Measurements from ENCODE around the gene NES. TPM values are rescaled to one million over a fixed set of nuclear protein-coding genes. Genes with fewer than 3 reads are reported as not detected.

Gene NES
- total and polyA plus RNA-seq, 2 experiments from 2014 or later, result 25.0 to 95.9 TPM

DNA sequence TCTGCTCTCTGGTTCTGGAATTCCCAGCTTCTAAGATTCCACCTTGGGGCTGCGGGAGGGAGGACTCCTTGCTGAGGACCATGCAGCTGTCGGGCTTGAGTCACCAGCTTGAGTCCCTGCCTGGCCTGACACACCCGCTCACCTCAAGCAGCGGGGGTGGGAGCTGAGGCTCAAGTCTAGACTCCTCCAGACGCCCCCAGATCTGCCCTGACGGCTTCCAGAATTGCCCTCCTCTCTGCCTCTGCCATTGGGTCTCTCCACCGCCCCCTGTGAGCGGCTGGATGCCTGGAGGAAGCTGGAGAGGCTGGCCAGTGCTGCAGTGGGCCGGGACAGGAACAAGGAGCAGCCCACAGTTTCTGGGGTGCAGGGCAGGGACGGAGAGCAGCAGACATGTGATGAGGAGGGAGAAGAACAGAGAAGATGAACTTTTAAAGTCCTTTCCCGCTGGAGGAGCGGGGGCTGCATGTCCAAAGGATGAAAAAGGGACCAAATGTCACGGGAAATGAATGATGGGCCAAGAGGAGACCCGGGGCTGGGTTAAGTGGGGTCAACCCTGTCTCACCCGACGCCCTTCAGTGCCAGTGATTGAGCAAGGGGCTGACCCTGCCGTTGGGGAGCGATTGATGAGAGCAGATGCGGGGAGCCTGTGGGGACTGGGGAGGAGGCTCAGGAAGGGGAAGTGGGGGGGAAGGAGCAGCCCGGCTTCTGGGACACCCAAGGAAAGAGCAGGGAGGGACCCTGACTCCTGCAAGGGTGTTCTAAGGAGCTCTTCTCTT is 14.6 kb upstream of the NES start (continued):
- 0 out of 2 replicates have a peak, but pooled peaks have one; percentile 21 for TF ChIP-seq POLR2AphosphoS5 (IDR thresholded peaks at IDR 0.05; ENCODE audit: low read depth)
- TF ChIP-seq ZNF331 (CRISPR knock-in tag; IDR thresholded peaks at IDR 0.05; ENCODE audit: low read depth), result no peak

DNA sequence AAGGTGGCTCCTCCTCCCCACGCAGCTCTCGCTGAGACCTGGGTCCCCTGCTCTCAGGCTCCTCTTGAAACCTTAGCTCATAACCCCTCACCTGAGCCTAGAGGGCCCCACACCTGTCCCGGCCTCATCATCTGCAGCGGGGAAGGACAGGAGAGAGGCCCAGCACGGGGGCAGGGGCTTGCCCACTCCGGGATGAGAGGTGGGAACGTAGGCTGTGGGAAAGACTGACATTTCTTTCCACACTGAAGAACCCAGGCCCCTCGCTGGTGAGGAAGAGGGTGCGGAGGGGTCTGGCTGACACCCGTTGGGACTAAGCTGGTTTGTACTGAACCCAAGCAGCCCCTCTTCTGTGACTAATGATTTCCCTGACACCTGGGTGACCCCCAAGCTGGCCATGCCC is 14.0 kb upstream of the NES start:
- no peak for ATAC-seq
- H3K27ac Mint-ChIP-seq, result no peak overlapping the region
- Histone ChIP-seq H3K4me1 (ENCODE audit: insufficient read depth) (peaks cover 53% of the 10 kb centered on the region), H2AFZ (no peak overlapping the region), H3K27me3 (ENCODE audit: insufficient read depth) (peaks cover 22% of the 10 kb centered on the region), H3K4me3 (peak overlapping the region; percentile 51), H3K79me2 (replicated peaks; ENCODE audit: insufficient read depth) (no peaks in the 10 kb centered on the region), H4K20me1 (replicated peaks; ENCODE audit: insufficient read depth) (no peaks in the 10 kb centered on the region), H3K27ac (ENCODE audit: low read depth) (no peak overlapping the region; the same call in 1 of the 2 replicates), H3K9me2 (ENCODE audit: insufficient read depth) (no peaks in the 10 kb centered on the region), H3K4me2 (peak overlapping the region; percentile 89), H3K36me3 (ENCODE audit: insufficient read depth) (no peaks in the 10 kb centered on the region), H3F3A (replicated peaks; ENCODE audit: low read depth) (peaks cover 36% of the 10 kb centered on the region)
- DNase-seq (ENCODE audit: low spot score), result no peak
- no peaks in the 10 kb centered on the region; the same call in 2 of the 3 replicates for H3K9me3 Mint-ChIP-seq
- peak overlapping the region; percentile 55 for H3K4me3 Mint-ChIP-seq
- H3K36me3 Mint-ChIP-seq (ENCODE audit: low read depth), result no peaks in the 10 kb centered on the region; the same call in 2 of the 3 replicates
- peaks cover 57% of the 10 kb centered on the region for H3K4me1 Mint-ChIP-seq
- peaks cover 19% of the 10 kb centered on the region for H3K27me3 Mint-ChIP-seq (ENCODE audit: insufficient read depth, low read depth, poor library complexity)
- TF ChIP-seq, protein P1, sequence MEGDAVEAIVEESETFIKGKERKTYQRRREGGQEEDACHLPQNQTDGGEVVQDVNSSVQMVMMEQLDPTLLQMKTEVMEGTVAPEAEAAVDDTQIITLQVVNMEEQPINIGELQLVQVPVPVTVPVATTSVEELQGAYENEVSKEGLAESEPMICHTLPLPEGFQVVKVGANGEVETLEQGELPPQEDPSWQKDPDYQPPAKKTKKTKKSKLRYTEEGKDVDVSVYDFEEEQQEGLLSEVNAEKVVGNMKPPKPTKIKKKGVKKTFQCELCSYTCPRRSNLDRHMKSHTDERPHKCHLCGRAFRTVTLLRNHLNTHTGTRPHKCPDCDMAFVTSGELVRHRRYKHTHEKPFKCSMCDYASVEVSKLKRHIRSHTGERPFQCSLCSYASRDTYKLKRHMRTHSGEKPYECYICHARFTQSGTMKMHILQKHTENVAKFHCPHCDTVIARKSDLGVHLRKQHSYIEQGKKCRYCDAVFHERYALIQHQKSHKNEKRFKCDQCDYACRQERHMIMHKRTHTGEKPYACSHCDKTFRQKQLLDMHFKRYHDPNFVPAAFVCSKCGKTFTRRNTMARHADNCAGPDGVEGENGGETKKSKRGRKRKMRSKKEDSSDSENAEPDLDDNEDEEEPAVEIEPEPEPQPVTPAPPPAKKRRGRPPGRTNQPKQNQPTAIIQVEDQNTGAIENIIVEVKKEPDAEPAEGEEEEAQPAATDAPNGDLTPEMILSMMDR (conservative IDR thresholded peaks at IDR 0.05; ENCODE audit: low read depth in 2 of 2), result no peak
- TF ChIP-seq EZH2phosphoT487 (IDR thresholded peaks at IDR 0.05; ENCODE audit: unreplicated experiment) (no peak), EZH2 (IDR thresholded peaks at IDR 0.05; ENCODE audit: low read depth, unreplicated experiment) (no peak), NANOG (IDR thresholded peaks at IDR 0.05; ENCODE audit: borderline replicate concordance) (no peak), ZNF331 (CRISPR knock-in tag; IDR thresholded peaks at IDR 0.05; ENCODE audit: low read depth) (no peak), ZNF462 (CRISPR knock-in tag; IDR thresholded peaks at IDR 0.05) (no peak), POLR2AphosphoS5 (IDR thresholded peaks at IDR 0.05; ENCODE audit: low read depth) (no peak), ZNF114 (CRISPR knock-in tag; IDR thresholded peaks at IDR 0.05) (no peak), STAT1 (IDR thresholded peaks at IDR 0.05; ENCODE audit: unreplicated experiment) (no peak), JUNB (IDR thresholded peaks at IDR 0.05; ENCODE audit: unreplicated experiment) (no peak)
- TF ChIP-seq, protein P2, sequence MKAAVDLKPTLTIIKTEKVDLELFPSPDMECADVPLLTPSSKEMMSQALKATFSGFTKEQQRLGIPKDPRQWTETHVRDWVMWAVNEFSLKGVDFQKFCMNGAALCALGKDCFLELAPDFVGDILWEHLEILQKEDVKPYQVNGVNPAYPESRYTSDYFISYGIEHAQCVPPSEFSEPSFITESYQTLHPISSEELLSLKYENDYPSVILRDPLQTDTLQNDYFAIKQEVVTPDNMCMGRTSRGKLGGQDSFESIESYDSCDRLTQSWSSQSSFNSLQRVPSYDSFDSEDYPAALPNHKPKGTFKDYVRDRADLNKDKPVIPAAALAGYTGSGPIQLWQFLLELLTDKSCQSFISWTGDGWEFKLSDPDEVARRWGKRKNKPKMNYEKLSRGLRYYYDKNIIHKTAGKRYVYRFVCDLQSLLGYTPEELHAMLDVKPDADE (IDR thresholded peaks at IDR 0.05), result no peak
- TF ChIP-seq, protein P3, sequence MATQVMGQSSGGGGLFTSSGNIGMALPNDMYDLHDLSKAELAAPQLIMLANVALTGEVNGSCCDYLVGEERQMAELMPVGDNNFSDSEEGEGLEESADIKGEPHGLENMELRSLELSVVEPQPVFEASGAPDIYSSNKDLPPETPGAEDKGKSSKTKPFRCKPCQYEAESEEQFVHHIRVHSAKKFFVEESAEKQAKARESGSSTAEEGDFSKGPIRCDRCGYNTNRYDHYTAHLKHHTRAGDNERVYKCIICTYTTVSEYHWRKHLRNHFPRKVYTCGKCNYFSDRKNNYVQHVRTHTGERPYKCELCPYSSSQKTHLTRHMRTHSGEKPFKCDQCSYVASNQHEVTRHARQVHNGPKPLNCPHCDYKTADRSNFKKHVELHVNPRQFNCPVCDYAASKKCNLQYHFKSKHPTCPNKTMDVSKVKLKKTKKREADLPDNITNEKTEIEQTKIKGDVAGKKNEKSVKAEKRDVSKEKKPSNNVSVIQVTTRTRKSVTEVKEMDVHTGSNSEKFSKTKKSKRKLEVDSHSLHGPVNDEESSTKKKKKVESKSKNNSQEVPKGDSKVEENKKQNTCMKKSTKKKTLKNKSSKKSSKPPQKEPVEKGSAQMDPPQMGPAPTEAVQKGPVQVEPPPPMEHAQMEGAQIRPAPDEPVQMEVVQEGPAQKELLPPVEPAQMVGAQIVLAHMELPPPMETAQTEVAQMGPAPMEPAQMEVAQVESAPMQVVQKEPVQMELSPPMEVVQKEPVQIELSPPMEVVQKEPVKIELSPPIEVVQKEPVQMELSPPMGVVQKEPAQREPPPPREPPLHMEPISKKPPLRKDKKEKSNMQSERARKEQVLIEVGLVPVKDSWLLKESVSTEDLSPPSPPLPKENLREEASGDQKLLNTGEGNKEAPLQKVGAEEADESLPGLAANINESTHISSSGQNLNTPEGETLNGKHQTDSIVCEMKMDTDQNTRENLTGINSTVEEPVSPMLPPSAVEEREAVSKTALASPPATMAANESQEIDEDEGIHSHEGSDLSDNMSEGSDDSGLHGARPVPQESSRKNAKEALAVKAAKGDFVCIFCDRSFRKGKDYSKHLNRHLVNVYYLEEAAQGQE (IDR thresholded peaks at IDR 0.05; ENCODE audit: unreplicated experiment), result no peak
